ENCODE measurements around the gene NT5C3B. TPM values are rescaled to one million over a fixed set of nuclear protein-coding genes. Genes with fewer than 3 reads are reported as not detected.

The NT5C3B gene
- total RNA-seq, 2 experiments from 2014 or later, result 0.16 to 12.1 TPM

DNA sequence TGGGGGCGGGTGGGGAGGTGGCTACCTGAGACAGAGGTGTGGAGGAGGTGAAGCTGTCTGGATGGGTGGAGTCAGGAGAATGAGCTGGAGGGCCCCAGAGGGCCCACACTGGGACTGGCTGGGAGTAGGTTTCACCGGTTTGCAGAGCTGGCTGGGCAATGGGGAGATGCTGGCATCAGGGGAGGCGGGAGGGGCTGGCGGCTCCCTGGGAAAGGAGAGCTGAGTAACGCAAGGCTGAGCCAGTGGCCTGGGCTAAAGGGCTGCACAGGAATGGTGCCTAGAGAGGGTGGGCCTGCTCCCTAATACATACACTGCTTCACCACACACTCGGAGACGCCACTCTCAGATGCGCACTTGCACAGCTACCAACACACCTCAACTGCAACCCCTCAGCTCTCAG, 36.7 kb downstream of the NT5C3B start:
- no peaks in the 10 kb centered on the region for H3K9me2 ChIP-seq (ENCODE audit: insufficient read depth, low read length)
- no TSS peak for BruUV-seq (replicated peaks)
- POLR2A ChIA-PET, result no interaction called here
- DNase-seq (ENCODE audit: low spot score), result no peak
- H3K36me3 ChIP-seq (ENCODE audit: insufficient read depth, low read length), result no peaks in the 10 kb centered on the region
- TF ChIP-seq, protein P1, sequence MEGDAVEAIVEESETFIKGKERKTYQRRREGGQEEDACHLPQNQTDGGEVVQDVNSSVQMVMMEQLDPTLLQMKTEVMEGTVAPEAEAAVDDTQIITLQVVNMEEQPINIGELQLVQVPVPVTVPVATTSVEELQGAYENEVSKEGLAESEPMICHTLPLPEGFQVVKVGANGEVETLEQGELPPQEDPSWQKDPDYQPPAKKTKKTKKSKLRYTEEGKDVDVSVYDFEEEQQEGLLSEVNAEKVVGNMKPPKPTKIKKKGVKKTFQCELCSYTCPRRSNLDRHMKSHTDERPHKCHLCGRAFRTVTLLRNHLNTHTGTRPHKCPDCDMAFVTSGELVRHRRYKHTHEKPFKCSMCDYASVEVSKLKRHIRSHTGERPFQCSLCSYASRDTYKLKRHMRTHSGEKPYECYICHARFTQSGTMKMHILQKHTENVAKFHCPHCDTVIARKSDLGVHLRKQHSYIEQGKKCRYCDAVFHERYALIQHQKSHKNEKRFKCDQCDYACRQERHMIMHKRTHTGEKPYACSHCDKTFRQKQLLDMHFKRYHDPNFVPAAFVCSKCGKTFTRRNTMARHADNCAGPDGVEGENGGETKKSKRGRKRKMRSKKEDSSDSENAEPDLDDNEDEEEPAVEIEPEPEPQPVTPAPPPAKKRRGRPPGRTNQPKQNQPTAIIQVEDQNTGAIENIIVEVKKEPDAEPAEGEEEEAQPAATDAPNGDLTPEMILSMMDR (conservative IDR thresholded peaks at IDR 0.05; ENCODE audit: low read length), result no peak
- TF ChIP-seq EZH2phosphoT487 (IDR thresholded peaks at IDR 0.05; ENCODE audit: borderline replicate concordance, low read depth, low read length), result no peak
- H3K4me3 ChIP-seq (ENCODE audit: low read depth, low read length, poor library complexity, severe bottlenecking), result no peak overlapping the region
- H3K27ac ChIP-seq (ENCODE audit: low read depth, low read length, poor library complexity, severe bottlenecking), result no peak overlapping the region
- intact Hi-C loops (cut with micrococcal nuclease; ENCODE audit: unreplicated experiment), result no loop called here
- H3K4me2 ChIP-seq (ENCODE audit: low read length), result no peak overlapping the region
- CTCF ChIA-PET (ENCODE audit: unreplicated experiment), result interaction anchor here (0.6 kb wide), 1 partner anchor 10 kb away, joined by 3 read pairs; no protein-coding TSS in a partner anchor
- peaks cover 28% of the 10 kb centered on the region for H3K4me1 ChIP-seq (ENCODE audit: insufficient read depth, low read length, poor library complexity, severe bottlenecking)
- H4K20me1 ChIP-seq (ENCODE audit: insufficient read depth, low read length), result no peaks in the 10 kb centered on the region
- H2AFZ ChIP-seq (ENCODE audit: low read length), result no peak overlapping the region
- no peaks in the 10 kb centered on the region for H3K9me3 ChIP-seq (ENCODE audit: low read length)
- no peaks in the 10 kb centered on the region for H3K79me2 ChIP-seq (ENCODE audit: insufficient read depth, low read depth, low read length)

DNA sequence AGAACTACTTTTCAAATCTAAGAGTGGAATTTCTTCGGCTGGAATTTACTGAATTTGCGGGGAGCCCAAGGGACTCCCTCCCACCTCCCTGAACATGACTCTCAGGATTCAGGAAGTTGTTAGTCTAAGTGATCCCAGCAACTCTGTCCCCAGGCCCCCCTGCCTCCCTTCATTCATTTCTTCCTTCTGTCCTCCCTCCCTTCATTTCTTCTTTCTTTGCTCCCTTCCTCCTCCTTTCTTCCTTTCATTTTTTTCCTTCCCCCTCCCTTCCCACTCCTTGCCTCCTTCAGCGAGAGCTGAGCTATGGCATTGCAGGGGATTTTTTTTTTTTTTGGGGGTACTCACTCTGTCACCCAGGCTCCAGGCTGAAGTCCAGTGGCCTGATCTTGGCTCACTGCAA, 38.7 kb downstream of the NT5C3B start:
- TF ChIP-seq, protein P1 (conservative IDR thresholded peaks at IDR 0.05; ENCODE audit: low read length), result no peak
- TF ChIP-seq EZH2phosphoT487 (IDR thresholded peaks at IDR 0.05; ENCODE audit: borderline replicate concordance, low read depth, low read length), result no peak
- no peak overlapping the region for H3K4me2 ChIP-seq (ENCODE audit: low read length)
- no TSS peak for BruUV-seq (replicated peaks)
- H3K36me3 ChIP-seq (ENCODE audit: insufficient read depth, low read length), result no peaks in the 10 kb centered on the region
- no peaks in the 10 kb centered on the region for H3K9me3 ChIP-seq (ENCODE audit: low read length)
- H3K4me3 ChIP-seq (ENCODE audit: low read depth, low read length, poor library complexity, severe bottlenecking), result no peak overlapping the region
- H2AFZ ChIP-seq (ENCODE audit: low read length), result no peak overlapping the region
- CTCF ChIA-PET (ENCODE audit: unreplicated experiment), result no interaction called here
- POLR2A ChIA-PET, result interaction anchor here (0.6 kb wide), 1 partner anchor 77 kb away, joined by 3 read pairs; no protein-coding TSS in a partner anchor
- DNase-seq (ENCODE audit: low spot score), result no peak
- intact Hi-C loops (cut with micrococcal nuclease; ENCODE audit: unreplicated experiment), result no loop called here
- H3K4me1 ChIP-seq (ENCODE audit: insufficient read depth, low read length, poor library complexity, severe bottlenecking), result peaks cover 19% of the 10 kb centered on the region
- H4K20me1 ChIP-seq (ENCODE audit: insufficient read depth, low read length), result no peaks in the 10 kb centered on the region
- H3K27ac ChIP-seq (ENCODE audit: low read depth, low read length, poor library complexity, severe bottlenecking), result no peak overlapping the region
- H3K79me2 ChIP-seq (ENCODE audit: insufficient read depth, low read depth, low read length), result no peaks in the 10 kb centered on the region
- H3K9me2 ChIP-seq (ENCODE audit: insufficient read depth, low read length), result no peaks in the 10 kb centered on the region

DNA sequence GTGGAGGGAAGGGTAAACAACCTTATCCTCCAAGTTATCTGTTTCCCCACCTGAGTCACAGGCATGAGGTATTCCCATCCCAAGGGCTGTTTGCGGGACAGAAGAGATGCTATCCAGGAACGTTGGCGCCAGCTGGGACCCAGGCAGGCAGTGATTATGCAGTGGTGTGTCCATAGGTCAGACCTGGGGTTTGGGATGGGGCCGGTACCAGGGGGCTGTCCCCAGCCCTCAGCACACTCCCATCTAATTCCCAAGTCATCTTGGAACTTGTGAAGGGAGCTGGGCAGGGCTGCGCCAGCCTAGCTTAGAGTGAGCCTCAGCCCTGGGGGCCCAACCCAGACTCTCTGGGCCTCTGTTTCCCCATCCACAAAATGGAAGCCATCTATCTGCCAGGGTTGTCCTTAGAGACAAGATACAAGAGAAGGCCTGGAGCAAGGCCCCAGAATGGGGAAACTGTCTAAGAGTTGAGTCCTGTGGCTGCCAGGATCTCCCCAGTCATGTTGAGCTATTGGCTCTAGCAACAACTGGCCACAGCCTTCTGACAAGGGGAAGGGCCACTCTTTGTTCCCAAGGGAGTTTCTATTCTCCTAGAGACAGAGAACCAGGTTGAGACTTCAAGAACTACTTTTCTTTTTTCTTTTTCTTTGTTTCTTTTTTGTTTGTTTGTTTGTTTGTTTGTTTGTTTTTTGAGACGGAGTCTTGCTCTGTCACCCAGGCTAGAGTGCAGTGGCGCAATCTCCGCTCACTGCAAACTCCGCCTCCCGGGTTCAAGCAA, 39.7 kb downstream of the NT5C3B start:
- Histone ChIP-seq H3K4me2 (ENCODE audit: low read length) (no peak overlapping the region), H2AFZ (ENCODE audit: low read length) (no peak overlapping the region), H3K4me1 (ENCODE audit: insufficient read depth, low read length, poor library complexity, severe bottlenecking) (peaks cover 11% of the 10 kb centered on the region), H3K4me3 (ENCODE audit: low read depth, low read length, poor library complexity, severe bottlenecking) (no peak overlapping the region), H3K36me3 (ENCODE audit: insufficient read depth, low read length) (no peaks in the 10 kb centered on the region), H4K20me1 (ENCODE audit: insufficient read depth, low read length) (no peaks in the 10 kb centered on the region), H3K27ac (ENCODE audit: low read depth, low read length, poor library complexity, severe bottlenecking) (no peak overlapping the region), H3K9me2 (ENCODE audit: insufficient read depth, low read length) (no peaks in the 10 kb centered on the region), H3K9me3 (ENCODE audit: low read length) (no peaks in the 10 kb centered on the region), H3K79me2 (ENCODE audit: insufficient read depth, low read depth, low read length) (no peaks in the 10 kb centered on the region)
- CTCF ChIA-PET (ENCODE audit: unreplicated experiment), result no interaction called here
- no TSS peak for BruUV-seq (replicated peaks)
- no peak for DNase-seq (ENCODE audit: low spot score)
- TF ChIP-seq, protein P1 (conservative IDR thresholded peaks at IDR 0.05; ENCODE audit: low read length), result no peak
- TF ChIP-seq EZH2phosphoT487 (IDR thresholded peaks at IDR 0.05; ENCODE audit: borderline replicate concordance, low read depth, low read length), result no peak
- POLR2A ChIA-PET, result no interaction called here
- intact Hi-C loops (cut with micrococcal nuclease; ENCODE audit: unreplicated experiment), result no loop called here
